ENCODE measurements around the gene GRIN3B. TPM values are rescaled to one million over a fixed set of nuclear protein-coding genes. Genes with fewer than 3 reads are reported as not detected.

Gene GRIN3B
- total and polyA plus RNA-seq, 2 of the 8 experiments (the other 6 are each of a cell fraction or from before 2014, with no cell fraction given): 0.45 to 1.0 TPM

GRCh38 chr19:999379-999719 lies 870 bp upstream of the GRIN3B start (continued):
- TF ChIP-seq TAF1 (IDR thresholded peaks at IDR 0.05; ENCODE audit: low read depth, low read length): no peak
- TF ChIP-seq TCF12 (IDR thresholded peaks at IDR 0.05; ENCODE audit: low read depth, low read length): no peak

Data from H1 (cell line).